ENCODE measurements around the gene COL26A1.
"Not testable (repeated sequence)": the region's sequence is repeated elsewhere in the genome, so short reads cannot be mapped to it uniquely, and the experiment has no call there.

Gene COL26A1

DNA sequence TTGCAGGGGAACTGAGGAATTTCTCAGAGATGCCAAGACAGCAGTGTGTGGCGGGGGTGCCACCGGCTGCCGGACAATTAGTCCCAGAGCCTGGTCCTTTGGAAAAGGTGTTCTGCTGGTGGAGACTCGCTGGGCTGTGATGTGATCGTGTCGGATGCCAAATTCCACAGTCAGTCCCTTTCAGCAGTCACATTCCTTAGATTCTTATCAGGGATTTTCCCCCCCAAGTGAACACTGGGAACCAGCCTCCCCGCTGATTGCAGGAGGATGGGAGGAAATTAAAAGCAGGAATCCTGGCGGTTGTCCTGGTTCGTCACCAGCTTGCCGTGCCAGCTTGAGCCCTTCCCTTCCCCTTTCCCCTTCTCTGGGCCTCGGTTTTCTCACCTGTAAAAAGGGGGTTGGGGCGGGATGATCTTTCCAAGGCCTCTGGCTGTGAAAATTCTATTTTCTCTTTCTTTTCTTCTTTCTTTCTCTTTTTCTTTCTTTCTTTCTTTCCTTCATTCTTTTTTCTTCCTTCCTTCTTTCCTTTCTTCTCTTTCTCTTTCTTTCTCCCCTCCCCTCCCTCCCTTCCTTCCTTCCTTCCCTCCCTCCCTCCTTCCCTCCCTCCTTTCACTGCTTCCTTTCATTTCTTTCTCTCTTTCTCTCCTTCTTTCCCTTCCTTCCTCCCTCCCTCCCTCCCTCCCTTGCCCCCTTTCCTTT, 39.6 kb downstream of the COL26A1 start:
- no peak for DNase-seq (ENCODE audit: low spot score)

GRCh38 chr7:101402835-101403234, 40.2 kb downstream of the COL26A1 start:
- no peak for DNase-seq (ENCODE audit: low spot score)

DNA sequence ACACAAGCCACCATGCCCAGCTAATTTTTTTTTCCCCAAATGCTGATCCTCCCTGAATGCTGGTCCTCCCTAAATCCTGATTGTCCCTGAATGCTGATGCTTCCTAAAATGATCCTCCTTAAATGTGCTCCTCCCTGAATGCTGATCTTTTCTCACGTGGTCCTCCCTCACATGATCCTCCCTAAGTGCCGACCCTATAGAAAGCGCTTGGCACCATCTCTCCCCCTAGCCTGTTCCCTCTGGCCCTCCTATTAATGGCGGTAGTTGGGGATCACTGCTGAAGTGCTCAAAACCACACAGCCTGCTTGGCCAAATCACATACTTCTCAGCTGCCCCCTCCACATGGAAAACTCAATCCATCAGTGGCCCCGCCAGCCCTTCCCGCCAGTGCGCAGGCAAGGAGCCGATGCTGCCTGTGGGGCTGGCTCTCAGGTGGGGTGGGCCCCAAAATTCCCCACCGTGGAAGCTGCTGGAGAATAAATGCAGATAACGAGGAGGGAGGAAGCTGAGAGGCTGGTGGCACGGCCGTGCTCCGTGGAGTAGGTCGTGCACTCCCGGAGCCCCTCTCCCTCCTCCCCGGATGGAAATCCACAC, 42.9 kb downstream of the COL26A1 start:
- DNase-seq (ENCODE audit: low spot score): no peak

GRCh38 chr7:101410743-101411507, 48.2 kb downstream of the COL26A1 start:
- peak; percentile 37 for DNase-seq (ENCODE audit: low spot score)

- no peak for DNase-seq (ENCODE audit: low spot score)
Observed at GRCh38 chr7:101411508-101411874, 48.8 kb downstream of the COL26A1 start.

DNA sequence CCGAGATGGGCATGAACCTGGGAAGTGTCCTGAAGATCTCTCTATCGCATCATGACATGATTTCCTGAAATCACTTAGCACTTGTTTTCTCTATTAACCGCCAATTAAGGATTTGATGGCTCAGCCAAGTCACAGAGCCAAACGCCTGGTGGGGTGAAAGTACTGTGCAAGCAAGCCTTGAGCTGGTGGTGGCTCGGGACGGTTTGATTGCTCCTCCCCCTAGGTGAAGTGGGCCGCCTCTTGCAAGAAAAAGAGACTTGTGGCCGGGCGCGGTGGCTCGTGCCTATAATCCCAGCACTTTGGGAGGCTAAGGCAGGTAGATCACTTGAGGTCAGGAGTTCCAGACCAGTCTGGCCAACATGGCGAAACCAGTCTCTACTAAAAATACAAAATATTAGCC, 50.3 kb downstream of the COL26A1 start:
- no peak for DNase-seq (ENCODE audit: low spot score)

GRCh38 chr7:101418694-101419093, 56.0 kb downstream of the COL26A1 start:
- no peak for DNase-seq (ENCODE audit: low spot score)

GRCh38 chr7:101419831-101420230, 57.2 kb downstream of the COL26A1 start:
- no peak for DNase-seq (ENCODE audit: low spot score)

DNA sequence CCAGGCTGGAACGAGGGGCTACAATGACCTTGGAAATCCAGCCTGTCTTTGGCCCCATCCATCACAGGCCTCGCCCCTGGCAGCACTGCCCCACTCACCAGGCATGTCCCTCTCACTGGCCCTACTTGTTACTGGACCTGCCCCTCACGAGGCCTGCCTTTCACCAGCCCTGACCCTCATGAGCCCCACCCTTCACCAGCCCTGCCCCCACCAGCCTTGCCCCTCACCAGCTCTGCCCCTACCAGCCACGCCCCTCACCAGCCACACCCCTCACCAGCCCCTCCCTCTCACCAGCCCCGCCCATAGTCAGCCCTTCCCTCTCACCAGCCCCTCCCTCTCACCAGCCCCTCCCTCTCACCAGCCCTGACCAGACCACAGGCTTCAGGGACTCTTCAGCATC, 57.8 kb downstream of the COL26A1 start:
- no peak for DNase-seq (ENCODE audit: low spot score)

DNA sequence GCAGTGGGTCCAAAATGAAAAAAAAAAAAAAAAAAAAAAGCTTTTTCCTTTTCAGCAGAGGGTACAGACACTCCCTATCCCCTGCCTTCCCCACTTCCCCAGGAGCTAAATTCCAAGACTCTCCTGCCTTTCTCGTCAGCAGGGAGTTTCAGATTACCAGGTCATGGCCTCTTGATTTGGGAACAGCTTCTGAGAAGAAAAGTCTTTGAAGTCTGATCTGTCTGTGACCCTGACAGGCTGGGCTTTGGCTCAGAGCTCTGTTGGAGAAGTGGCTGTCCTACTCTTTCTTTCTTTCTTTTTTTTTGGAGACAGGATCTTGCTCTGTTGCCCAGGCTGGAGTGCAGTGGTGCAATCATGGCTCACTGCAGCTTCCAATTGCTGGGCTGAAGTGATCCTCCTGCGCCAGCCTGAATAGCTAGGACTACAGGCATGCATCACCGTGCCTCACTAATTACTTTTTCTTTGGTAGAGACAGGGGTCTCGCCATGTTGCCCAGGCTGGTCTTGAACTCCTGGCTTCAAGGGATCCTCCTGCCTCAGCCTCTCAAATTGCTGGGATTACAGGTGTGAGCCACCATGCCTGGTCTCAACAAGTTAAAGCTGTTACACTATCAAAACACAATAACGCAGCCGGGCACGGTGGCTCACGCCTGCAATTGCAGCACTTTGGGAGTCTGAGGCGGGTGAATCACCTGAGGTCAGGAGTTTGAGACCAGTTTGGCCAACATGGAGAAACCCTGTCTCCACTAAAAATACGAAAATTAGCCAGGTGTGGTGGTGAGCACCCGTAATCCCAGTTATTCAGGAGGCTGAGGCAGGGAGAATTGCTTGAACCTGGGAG, 59.9 kb downstream of the COL26A1 start:
- no peak for DNase-seq (ENCODE audit: low spot score)

DNA sequence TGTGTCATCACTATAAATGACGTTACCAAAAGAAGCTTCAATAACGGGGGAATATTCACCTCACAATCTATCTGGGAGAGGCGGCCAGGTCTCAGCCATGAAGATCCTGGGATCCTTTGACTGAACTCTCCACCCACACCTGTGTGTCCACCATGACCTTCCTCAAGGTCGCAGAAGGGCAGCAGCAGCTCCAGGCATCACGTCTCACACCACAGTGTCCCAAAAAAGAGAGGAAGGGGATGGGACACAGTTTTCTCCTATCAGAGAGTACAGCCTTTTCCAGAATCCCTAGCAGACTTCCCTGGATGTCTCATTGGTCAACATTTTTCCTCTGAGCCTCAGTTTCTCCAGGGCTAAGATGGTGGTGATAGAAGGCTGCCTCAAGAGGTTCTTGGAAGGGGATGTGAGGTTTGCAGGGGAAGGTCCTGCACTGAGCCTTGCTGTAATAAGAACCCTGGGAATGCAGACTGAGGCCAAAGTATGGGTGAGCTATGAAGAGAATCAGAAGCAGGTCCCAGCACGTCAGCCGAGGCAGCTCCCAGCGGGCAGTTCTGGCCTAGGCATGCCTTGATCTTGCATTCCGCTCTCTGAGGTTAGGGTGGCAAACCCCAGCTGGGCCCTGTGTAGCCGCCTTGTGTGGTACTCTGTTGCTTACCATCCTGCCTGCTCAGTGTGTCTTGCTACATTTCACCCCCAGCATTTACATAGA, 63.8 kb downstream of the COL26A1 start:
- DNase-seq (ENCODE audit: low spot score): no peak

- no peak for DNase-seq (ENCODE audit: low spot score)
Observed at GRCh38 chr7:101428093-101428866, 65.6 kb downstream of the COL26A1 start.

DNA sequence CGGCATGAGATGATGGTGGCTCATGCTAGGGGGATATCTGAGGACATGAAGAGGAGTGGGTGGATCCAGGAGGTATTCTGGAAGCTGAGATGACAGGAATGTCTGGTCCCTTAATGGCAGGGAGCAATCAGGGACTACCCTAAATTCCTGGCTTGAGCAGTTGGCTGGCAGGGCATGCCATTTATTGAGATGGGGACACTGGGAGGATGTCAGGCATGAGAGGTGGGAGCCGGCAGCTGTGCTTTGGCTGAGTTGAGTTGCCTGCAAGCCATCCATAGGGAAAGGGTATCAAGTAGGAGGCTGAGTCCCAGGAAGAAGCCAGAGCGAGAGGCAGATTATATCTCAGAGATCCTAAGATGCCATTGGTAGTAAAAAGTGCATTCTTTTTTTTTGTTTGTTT, 69.6 kb downstream of the COL26A1 start:
- no peak for DNase-seq (ENCODE audit: low spot score)

GRCh38 chr7:101433688-101434087, 71.0 kb downstream of the COL26A1 start:
- DNase-seq (ENCODE audit: low spot score): no peak

DNA sequence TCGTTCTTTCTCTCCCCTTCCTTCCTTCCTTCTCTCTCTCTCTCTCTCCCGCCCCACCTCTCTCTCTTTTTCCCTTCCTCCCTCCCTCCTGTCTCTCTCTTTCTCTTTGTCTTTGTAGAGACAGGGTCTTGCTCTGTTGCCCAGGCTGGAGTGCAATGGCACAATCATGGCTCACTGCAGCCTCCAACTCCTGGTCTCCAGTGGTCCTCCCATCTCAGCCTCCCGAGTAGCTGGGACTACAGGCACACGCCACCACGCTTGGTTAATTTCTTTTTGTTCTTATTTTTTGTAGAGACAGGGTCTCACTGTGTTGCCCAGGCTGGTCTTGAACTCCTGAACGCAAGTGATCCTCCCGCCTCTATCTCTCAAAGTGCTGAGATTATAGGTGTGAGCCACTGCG, 71.5 kb downstream of the COL26A1 start:
- not testable (repeated sequence) for DNase-seq (ENCODE audit: low spot score)

DNA sequence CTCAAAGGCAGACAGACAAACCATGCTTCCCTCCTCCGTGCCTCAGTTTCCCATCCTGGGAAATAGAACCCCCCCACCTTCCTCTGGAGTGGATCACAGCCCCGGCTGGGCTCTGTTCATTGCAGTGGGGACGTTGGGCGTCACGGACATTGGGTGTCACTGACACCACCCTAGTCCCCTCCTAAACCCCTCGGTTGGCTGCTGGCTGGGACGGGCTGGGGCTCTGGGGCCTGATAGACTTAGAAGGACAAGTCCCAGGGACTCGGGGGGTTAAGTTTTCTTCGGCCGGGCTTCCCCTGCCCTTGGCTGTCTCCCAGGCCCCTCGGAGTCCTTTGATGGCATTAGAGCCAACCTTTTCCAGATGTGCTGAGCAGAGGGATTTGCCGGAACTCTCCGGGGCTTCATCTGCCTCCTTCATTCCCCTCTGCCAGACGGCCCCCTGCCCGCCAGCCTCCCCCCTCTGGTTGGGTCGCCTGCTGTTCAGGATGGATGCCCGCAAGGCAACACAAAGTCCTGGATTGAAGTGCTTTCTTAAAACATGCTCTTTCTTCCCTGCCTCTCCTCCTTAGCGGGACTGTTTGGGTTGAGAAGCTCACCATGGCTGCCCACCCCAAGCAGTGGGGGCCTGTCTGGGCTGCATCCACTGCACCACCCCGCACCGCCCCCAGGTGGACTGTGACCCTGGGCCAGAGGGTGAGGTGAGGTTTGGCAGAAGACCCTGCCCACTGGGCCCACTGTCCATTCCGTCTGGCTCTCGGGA, 73.0 kb downstream of the COL26A1 start:
- DNase-seq (ENCODE audit: low spot score): no peak

DNA sequence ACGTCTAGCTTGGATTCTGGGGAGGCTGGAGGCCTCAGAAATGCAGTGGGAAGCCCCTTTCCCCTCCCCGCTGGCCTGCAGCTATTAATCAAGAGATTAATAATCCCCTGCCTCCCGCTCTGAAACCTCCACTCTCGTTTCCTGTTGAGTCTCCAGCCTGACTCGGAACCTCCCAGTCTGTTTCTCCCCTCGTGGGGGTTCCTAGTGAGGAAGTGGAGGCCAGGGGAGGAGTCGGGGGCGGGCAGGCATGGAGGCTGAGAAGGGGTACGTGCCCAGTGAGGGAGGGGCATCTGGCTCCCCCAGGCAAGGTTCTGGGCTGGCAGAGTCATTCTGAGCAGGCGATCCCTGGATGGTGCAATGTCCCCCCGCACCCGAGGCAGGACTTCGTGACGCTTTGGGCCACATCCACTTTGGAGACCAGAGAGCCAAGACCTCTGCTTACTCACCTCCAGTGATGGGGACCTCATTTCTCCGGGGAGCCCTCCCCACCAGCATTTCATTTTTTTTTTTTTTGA, 73.6 kb downstream of the COL26A1 start:
- no peak for DNase-seq (ENCODE audit: low spot score)

DNA sequence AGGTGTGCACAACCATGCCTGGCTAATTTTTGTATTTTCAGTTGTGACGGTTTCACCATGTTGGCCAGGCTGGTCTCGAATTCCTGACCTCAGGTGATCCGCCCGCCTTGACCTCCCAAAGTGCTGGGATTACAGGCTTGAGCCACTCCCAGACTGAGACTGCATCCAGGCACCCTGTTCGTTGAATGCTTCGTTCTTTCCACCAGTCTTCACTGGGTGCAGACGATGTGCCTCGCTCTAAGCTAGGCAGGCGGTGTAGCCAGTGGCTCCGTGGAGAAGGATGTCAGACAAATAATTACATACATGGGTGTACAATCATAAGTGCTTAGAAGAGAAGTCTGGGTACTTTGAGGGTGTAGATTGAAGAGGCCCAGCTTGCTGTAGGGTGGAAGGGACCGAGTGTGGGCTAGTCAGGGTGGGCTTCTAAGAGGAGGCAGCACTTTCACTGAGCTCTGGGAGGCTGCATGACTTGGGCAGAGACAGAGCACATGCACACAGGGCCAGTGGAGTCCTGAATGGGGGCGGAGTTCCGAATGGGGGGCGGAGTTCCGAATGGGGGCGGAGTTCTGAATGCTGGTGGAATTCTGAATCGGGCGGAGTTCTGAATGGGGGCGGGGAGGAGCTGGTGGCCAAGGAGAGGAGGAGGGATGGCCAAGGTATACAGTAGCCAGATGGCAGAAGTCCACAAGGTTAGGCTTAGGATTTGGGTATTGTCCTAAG, 74.3 kb downstream of the COL26A1 start:
- DNase-seq (ENCODE audit: low spot score): no peak

DNA sequence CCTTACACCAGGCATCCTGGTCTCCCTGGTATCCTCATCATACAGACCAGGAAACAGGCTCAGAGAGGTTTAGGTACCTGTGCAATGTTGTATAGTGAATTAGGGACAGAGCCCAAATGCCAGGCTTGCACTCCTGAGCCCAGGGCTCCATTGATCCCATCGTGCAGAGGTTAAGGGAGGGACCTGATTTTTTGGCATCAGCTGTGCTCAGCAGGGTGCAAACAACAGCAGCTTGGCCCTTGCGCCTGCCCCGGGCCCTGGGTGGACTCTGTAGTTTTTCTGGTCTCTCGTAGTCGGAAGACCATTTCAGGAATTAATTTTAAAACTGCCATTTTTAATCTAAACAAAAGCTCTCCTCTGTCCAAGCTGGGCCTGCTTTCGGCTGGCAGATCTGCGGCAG, 79.2 kb downstream of the COL26A1 start:
- no peak for DNase-seq (ENCODE audit: low spot score)

All from hematopoietic multipotent progenitor cell treated with erythropoietin and hydrocortisone succinate and interleukin-3 and kit ligand, for 17 days (in vitro differentiated cells).